Peyer's patch (tissue), 4 donors: ENCODE measurements around the gene LAMA5.

ENCODE experiments used
- POLR2A ChIP-seq, 2 donors: fragments of 450-650 bp; IDR thresholded peaks; one replicate each; pipeline ENCODE4 v1.5.1; 2017; ENCODE audit warnings: antibody characterized with exemption in 2 of 2, mild to moderate bottlenecking in 2 of 2, moderate library complexity in 2 of 2
- TF ChIP-seq, protein P1 (sequence below), 6 experiments: fragments of 450-650 bp in 4 of 6; fragments of 200-600 bp in 2 of 6; sonication (generic) in 1 of 6; IDR thresholded peaks; one replicate each; pipeline ENCODE4 v1.5.1; 2017 to 2019; ENCODE audit warnings: antibody characterized with exemption in 6 of 6, mild to moderate bottlenecking in 3 of 6, moderate library complexity in 1 of 6

DNA sequence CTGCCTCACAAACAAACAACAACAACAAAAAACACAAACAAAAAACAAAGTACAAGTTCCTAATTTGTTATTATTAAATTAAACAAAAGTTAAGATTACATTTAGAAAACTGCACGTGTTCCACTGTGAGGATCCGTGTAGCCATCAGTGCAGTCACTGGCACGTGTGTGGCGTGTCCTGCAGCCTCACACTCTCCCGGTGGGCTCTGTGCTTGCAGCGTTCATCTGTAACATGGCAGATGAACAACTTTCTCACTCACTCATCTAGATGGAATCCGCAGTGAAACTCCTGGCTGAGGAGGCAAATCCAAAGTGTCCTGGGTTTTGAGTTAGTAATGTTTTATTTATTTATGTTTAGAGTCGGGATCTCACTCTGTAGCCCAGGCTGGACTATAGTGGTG is 77.2 kb downstream of the LAMA5 start:
- TF ChIP-seq, protein P1, sequence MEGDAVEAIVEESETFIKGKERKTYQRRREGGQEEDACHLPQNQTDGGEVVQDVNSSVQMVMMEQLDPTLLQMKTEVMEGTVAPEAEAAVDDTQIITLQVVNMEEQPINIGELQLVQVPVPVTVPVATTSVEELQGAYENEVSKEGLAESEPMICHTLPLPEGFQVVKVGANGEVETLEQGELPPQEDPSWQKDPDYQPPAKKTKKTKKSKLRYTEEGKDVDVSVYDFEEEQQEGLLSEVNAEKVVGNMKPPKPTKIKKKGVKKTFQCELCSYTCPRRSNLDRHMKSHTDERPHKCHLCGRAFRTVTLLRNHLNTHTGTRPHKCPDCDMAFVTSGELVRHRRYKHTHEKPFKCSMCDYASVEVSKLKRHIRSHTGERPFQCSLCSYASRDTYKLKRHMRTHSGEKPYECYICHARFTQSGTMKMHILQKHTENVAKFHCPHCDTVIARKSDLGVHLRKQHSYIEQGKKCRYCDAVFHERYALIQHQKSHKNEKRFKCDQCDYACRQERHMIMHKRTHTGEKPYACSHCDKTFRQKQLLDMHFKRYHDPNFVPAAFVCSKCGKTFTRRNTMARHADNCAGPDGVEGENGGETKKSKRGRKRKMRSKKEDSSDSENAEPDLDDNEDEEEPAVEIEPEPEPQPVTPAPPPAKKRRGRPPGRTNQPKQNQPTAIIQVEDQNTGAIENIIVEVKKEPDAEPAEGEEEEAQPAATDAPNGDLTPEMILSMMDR (IDR thresholded peaks at IDR 0.05) = no peak
- no peak for TF ChIP-seq POLR2A (IDR thresholded peaks at IDR 0.05)
